A549 (cell line): Measurements from ENCODE around the gene OLIG2.

Experiments
- CBX8 ChIP-seq: fragments of 200-600 bp; sonication (generic); IDR thresholded peaks from 2 replicates; pipeline ENCODE4 v1.6.1; 2016
- MAFK ChIP-seq: fragments of 450-650 bp; IDR thresholded peaks from 2 replicates; pipeline ENCODE4 v1.6.1; 2014; ENCODE audit not compliant: partially characterized antibody
- MAX ChIP-seq: IDR thresholded peaks from 2 replicates; pipeline ENCODE4 v1.6.1; 2012

GRCh38 chr21:33036430-33037162 is 10.9 kb downstream of the OLIG2 start:
- TF ChIP-seq MAFK (no peak), MAX (no peak), CBX8 (no peak)
